A549 (cell line): Measurements from ENCODE around the gene LZTFL1. TPM values are rescaled to one million over a fixed set of nuclear protein-coding genes. Genes with fewer than 3 reads are reported as not detected.

Experiments
- ATAC-seq, 2 experiments: fragments of 200-7000 bp in 1 of 2; fragments of >200 bp in 1 of 2; cut with Nextera tagmentation in 1 of 2; cut with Tn5 transposase in 1 of 2; 3 replicates each; pipeline versions ENCODE4 v1.8.0 to v1.9.1; 2018 to 2020; ENCODE audit warnings: mild to moderate bottlenecking in 1 of 2, moderate library complexity in 1 of 2
- CTCF ChIA-PET: fragments of 300-600 bp; sonication (Branson Sonifier 250); formaldehyde crosslinking; extraction: SDS; loops from one replicate; lab custom pipeline; 2021; ENCODE audit warnings: antibody characterized with exemption, inconsistent platforms; lab: Yijun Ruan, JAX
- POLR2A ChIA-PET: fragments of 350-600 bp; formaldehyde crosslinking; extraction: SDS; loops from one replicate; lab custom pipeline; 2021; ENCODE audit warnings: antibody characterized with exemption, inconsistent platforms; lab: Yijun Ruan, JAX
- DNase-seq, 2 experiments: peaks; one replicate each; pipeline versions ENCODE4 v3.0.0 to v3.0.0-alpha.2; 2011 to 2016; ENCODE audit warnings: low read depth in 1 of 2, low spot score in 1 of 2
- FAIRE-seq: peaks from 2 replicates; lab custom pipeline; 2011; peaks lifted over from hg19 to GRCh38; lab: Jason Lieb, UNC
- H3K27ac ChIP-seq, 2 experiments: fragments of >200 bp; sonication (Bioruptor Twin); formaldehyde crosslinking; 3 replicates each; pipeline ENCODE4 v1.5.1; 2016 to 2017
- H3K4me1 ChIP-seq: fragments of >200 bp; sonication (Bioruptor Twin); formaldehyde crosslinking; 3 replicates; pipeline ENCODE4 v1.6.1; 2016
- H3K4me2 ChIP-seq: fragments of >200 bp; sonication (Bioruptor Twin); formaldehyde crosslinking; 3 replicates; pipeline ENCODE4 v1.6.1; 2016
- H3K4me3 ChIP-seq: fragments of >200 bp; sonication (Bioruptor Twin); formaldehyde crosslinking; 3 replicates; pipeline ENCODE4 v1.5.1; 2016
- H3K9me3 ChIP-seq: fragments of >200 bp; sonication (Bioruptor Twin); formaldehyde crosslinking; 3 replicates; pipeline ENCODE4 v1.6.1; 2016
- BHLHE40 ChIP-seq: IDR thresholded peaks from 2 replicates; pipeline ENCODE4 v1.6.1; 2012; ENCODE audit warnings: low read depth, low read length, inconsistent platforms
- CEBPB ChIP-seq, 2 experiments: fragments of >200 bp in 1 of 2; sonication (Bioruptor Twin) in 1 of 2; formaldehyde crosslinking in 1 of 2; IDR thresholded peaks; 2 replicates each; pipeline ENCODE4 v1.6.1; 2012 to 2016
- CHD2 ChIP-seq: fragments of 150-350 bp; IDR thresholded peaks from 2 replicates; pipeline ENCODE4 v1.6.1; 2014; ENCODE audit warnings: low read length; ENCODE audit not compliant: partially characterized antibody
- EHF ChIP-seq: fragments of 250-450 bp; sonication (Bioruptor Pico); IDR thresholded peaks from 2 replicates; pipeline ENCODE4 v1.5.0; 2020; ENCODE audit warnings: mild to moderate bottlenecking
- EP300 ChIP-seq, 2 experiments: fragments of >200 bp; sonication (Bioruptor Twin); formaldehyde crosslinking; IDR thresholded peaks; 2 replicates in 1 of 2; 3 replicates in 1 of 2; pipeline ENCODE4 v1.6.1; 2016 to 2017
- FOSB ChIP-seq: fragments of 250-450 bp; sonication (Bioruptor Pico); IDR thresholded peaks from 2 replicates; pipeline ENCODE4 v1.5.0; 2020; ENCODE audit warnings: mild to moderate bottlenecking, moderate library complexity
- FOXS1 ChIP-seq: fragments of 250-450 bp; sonication (Bioruptor Pico); IDR thresholded peaks from 2 replicates; pipeline ENCODE4 v1.5.0; 2020; ENCODE audit warnings: mild to moderate bottlenecking, moderate library complexity
- GATA3 ChIP-seq: IDR thresholded peaks from 2 replicates; pipeline ENCODE4 v1.6.1; 2012; ENCODE audit warnings: borderline replicate concordance
- HDAC2 ChIP-seq: fragments of 200-600 bp; sonication (generic); IDR thresholded peaks from 2 replicates; pipeline ENCODE4 v1.6.1; 2016
- HOXB13 ChIP-seq: fragments of 250-450 bp; sonication (Bioruptor Pico); IDR thresholded peaks from 2 replicates; pipeline ENCODE4 v1.5.0; 2020; ENCODE audit warnings: low read depth, mild to moderate bottlenecking, moderate library complexity
- KDM5A ChIP-seq: fragments of 200-600 bp; sonication (generic); IDR thresholded peaks from 2 replicates; pipeline ENCODE4 v1.6.1; 2016; ENCODE audit warnings: antibody characterized with exemption, mild to moderate bottlenecking
- MAFK ChIP-seq: fragments of 450-650 bp; IDR thresholded peaks from 2 replicates; pipeline ENCODE4 v1.6.1; 2014; ENCODE audit not compliant: partially characterized antibody
- MAZ ChIP-seq: fragments of 150-350 bp; IDR thresholded peaks from 2 replicates; pipeline ENCODE4 v1.6.1; 2014; ENCODE audit warnings: antibody characterized with exemption, low read depth, low read length, borderline replicate concordance
- NFE2L2 ChIP-seq: fragments of 150-350 bp; conservative IDR thresholded peaks from 2 replicates; pipeline ENCODE4 v1.6.1; 2014; ENCODE audit warnings: low read length
- NR3C1 ChIP-seq: fragments of >200 bp; sonication (Bioruptor Twin); formaldehyde crosslinking; IDR thresholded peaks from 3 replicates; pipeline ENCODE4 v1.6.1; 2017
- POLR2A ChIP-seq: IDR thresholded peaks from 2 replicates; pipeline ENCODE4 v1.6.1; 2012; ENCODE audit warnings: mild to moderate bottlenecking, low read length
- RAD21 ChIP-seq, 2 experiments: fragments of >200 bp in 1 of 2; sonication (Bioruptor Twin) in 1 of 2; formaldehyde crosslinking in 1 of 2; IDR thresholded peaks in 1 of 2; conservative IDR thresholded peaks in 1 of 2; 2 replicates in 1 of 2; 3 replicates in 1 of 2; pipeline ENCODE4 v1.6.1; 2012 to 2018; ENCODE audit warnings: inconsistent platforms in 1 of 2
- RARB ChIP-seq: fragments of 250-450 bp; sonication (Bioruptor Pico); IDR thresholded peaks from 2 replicates; pipeline ENCODE4 v1.8.0; 2021; ENCODE audit warnings: mild to moderate bottlenecking, moderate library complexity
- RFX5 ChIP-seq: fragments of 450-650 bp; IDR thresholded peaks from 2 replicates; pipeline ENCODE4 v1.7.1; 2014; ENCODE audit warnings: antibody characterized with exemption, mild to moderate bottlenecking, moderate library complexity
- RNF2 ChIP-seq: fragments of 200-600 bp; sonication (generic); IDR thresholded peaks from 2 replicates; pipeline ENCODE4 v1.6.1; 2016; ENCODE audit warnings: low read depth, mild to moderate bottlenecking, antibody characterized with exemption, moderate library complexity, borderline replicate concordance
- SREBF2 ChIP-seq: fragments of 450-650 bp; IDR thresholded peaks from 2 replicates; pipeline ENCODE4 v1.6.1; 2014; ENCODE audit warnings: mild to moderate bottlenecking, moderate library complexity
- TFCP2L1 ChIP-seq: fragments of 250-450 bp; sonication (Bioruptor Pico); IDR thresholded peaks from 2 replicates; pipeline ENCODE4 v1.5.0; 2021; ENCODE audit warnings: mild to moderate bottlenecking
- TP53 ChIP-seq: fragments of 250-450 bp; sonication (Bioruptor Pico); IDR thresholded peaks from 2 replicates; pipeline ENCODE4 v1.5.0; 2021; ENCODE audit warnings: mild to moderate bottlenecking, moderate library complexity
- ZNF302 ChIP-seq: fragments of 250-450 bp; sonication (Bioruptor Pico); IDR thresholded peaks from 2 replicates; pipeline ENCODE4 v1.9.0; 2021; ENCODE audit warnings: inconsistent platforms, mild to moderate bottlenecking, moderate library complexity
- ZSCAN20 ChIP-seq: fragments of 250-450 bp; sonication (Bioruptor Pico); IDR thresholded peaks from 2 replicates; pipeline ENCODE4 v1.8.0; 2022; ENCODE audit warnings: mild to moderate bottlenecking, moderate library complexity
- WGBS: methylation state at CpG from one replicate; pipeline ENCODE4 v1.1.6; 2017; ENCODE audit errors: missing lambda C conversion rate; 5-methylcytosine and 5-hydroxymethylcytosine counted together
- polyA plus RNA-seq, 4 experiments: library from polyadenylated mRNA; depleted of rRNA in 3 of 4; stranded (reverse); fragments of >200 nt; fragmentation: RNase III in 1 of 4; extraction: RNeasy Plus Mini Kit Qiagen cat#74134 plus additional on column Dnase treatment in 1 of 4; gene quantifications; 2 replicates in 3 of 4; 3 replicates in 1 of 4; pipeline ENCODE4 v1.2.3, GENCODE V29; 2011 to 2017
- TF ChIP-seq, protein P1 (sequence below): IDR thresholded peaks from 2 replicates; pipeline ENCODE4 v1.6.1; 2012
- TF ChIP-seq, protein P2 (sequence below): fragments of >200 bp; sonication (Bioruptor Twin); formaldehyde crosslinking; IDR thresholded peaks from 3 replicates; pipeline ENCODE4 v1.6.1; 2016
- TF ChIP-seq, protein P3 (sequence below): IDR thresholded peaks from 2 replicates; pipeline ENCODE4 v1.6.1; 2012; ENCODE audit warnings: low read depth, borderline replicate concordance
- TF ChIP-seq, protein P4 (sequence below): fragments of >200 bp; sonication (Bioruptor Twin); formaldehyde crosslinking; IDR thresholded peaks from 2 replicates; pipeline ENCODE4 v1.6.1; 2016
- TF ChIP-seq, protein P5 (sequence below): fragments of 250-450 bp; sonication (Bioruptor Pico); IDR thresholded peaks from 2 replicates; pipeline ENCODE4 v1.5.0; 2020; ENCODE audit warnings: low read depth, mild to moderate bottlenecking, moderate library complexity
- TF ChIP-seq, protein P6 (sequence below): fragments of 250-450 bp; sonication (Bioruptor Pico); IDR thresholded peaks from 2 replicates; pipeline ENCODE4 v1.5.0; 2021; ENCODE audit warnings: mild to moderate bottlenecking, moderate library complexity, borderline replicate concordance

Gene LZTFL1
- polyA plus RNA-seq, 2 of the 4 experiments (the other 2 are of a cell fraction) = 10.8 to 25.0 TPM

DNA sequence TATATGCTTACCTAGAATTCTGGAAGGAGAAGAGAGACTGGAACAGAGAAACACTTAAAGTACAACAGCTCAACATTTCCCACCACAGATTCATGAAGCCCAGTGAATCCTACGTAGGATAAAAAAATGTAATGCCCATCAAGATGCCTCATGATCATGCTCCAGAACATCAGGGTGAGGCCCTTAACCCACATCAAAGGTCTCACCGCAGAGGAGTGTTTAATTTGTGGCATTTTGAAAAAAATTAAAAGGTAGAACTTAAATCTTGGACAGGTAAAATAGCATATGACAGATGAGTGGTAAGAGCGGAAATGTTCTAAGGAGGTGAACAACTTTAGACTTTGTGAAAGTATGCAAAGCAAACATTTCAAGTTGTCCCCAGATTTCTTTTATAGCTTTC is 35.8 kb downstream of the LZTFL1 start:
- FAIRE-seq (no peak), ATAC-seq (no peak), DNase-seq (no peak)
- no peak overlapping the region for H3K27ac ChIP-seq
- no peak overlapping the region for H3K4me2 ChIP-seq
- no peak overlapping the region for H3K4me3 ChIP-seq
- no peaks in the 10 kb centered on the region for H3K4me1 ChIP-seq
- POLR2A ChIA-PET = no interaction called here
- WGBS = 88% methylated on average over 3 of the region's 3 CpGs
- H3K9me3 ChIP-seq = no peaks in the 10 kb centered on the region
- CTCF ChIA-PET = interaction anchor here (1.4 kb wide), 1 partner anchor 45 kb away, joined by 3 read pairs; no protein-coding TSS in a partner anchor
- no peak for TF ChIP-seq HOXB13 (CRISPR knock-in tag)
- TF ChIP-seq BHLHE40 = no peak
- no peak for TF ChIP-seq MAFK
- no peak for TF ChIP-seq ZNF302 (CRISPR knock-in tag)
- TF ChIP-seq HDAC2 = no peak
- no peak for TF ChIP-seq FOXS1 (CRISPR knock-in tag)
- no peak for TF ChIP-seq EP300 (IDR thresholded peaks at IDR 0.05)
- TF ChIP-seq, protein P1, sequence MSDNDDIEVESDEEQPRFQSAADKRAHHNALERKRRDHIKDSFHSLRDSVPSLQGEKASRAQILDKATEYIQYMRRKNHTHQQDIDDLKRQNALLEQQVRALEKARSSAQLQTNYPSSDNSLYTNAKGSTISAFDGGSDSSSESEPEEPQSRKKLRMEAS = no peak
- no peak for TF ChIP-seq RAD21 (conservative IDR thresholded peaks at IDR 0.05 in 1 of 2, IDR thresholded peaks at IDR 0.05 in 1 of 2)
- no peak for TF ChIP-seq NR3C1
- no peak for TF ChIP-seq POLR2A
- TF ChIP-seq GATA3 = no peak
- no peak for TF ChIP-seq SREBF2
- no peak for TF ChIP-seq RARB

DNA sequence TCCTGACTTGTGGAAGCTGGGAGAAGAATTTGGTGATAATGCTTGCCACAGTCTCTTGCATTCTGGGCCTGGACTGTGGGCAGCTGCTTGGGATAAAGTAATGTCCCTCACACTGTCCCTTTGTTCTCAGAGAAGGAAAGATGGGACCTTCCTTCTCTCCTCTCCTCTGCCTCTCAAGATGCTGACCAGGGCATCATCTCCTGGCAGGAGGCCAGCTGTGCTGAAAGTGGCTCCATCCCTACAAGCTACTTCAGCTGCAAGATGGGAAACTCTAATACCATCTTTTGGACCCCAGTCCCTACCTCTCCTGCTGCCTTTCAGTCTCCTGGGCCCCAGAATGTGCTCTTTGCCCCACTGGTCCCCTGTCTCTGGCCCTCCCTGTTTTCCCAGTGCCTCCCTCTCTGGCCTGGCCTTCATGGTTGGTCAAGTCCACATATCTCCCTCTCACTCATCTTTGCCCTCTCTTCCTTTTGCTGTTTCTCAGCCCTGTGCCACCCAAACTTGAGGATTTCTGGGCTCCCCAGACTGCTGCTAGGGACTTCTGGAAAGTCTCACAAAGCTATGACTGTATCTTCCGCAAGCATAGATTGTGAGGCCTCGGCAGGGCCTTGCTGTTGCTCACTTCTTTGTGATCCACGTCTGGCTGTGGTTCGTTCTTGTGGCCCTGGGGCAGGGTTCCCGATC is 38.5 kb downstream of the LZTFL1 start:
- TF ChIP-seq, protein P1 = no peak
- TF ChIP-seq, protein P2, sequence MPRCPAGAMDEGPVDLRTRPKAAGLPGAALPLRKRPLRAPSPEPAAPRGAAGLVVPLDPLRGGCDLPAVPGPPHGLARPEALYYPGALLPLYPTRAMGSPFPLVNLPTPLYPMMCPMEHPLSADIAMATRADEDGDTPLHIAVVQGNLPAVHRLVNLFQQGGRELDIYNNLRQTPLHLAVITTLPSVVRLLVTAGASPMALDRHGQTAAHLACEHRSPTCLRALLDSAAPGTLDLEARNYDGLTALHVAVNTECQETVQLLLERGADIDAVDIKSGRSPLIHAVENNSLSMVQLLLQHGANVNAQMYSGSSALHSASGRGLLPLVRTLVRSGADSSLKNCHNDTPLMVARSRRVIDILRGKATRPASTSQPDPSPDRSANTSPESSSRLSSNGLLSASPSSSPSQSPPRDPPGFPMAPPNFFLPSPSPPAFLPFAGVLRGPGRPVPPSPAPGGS = no peak
- TF ChIP-seq FOSB (CRISPR knock-in tag) (no peak), RNF2 (no peak), TFCP2L1 (no peak), KDM5A (no peak), EP300 (IDR thresholded peaks at IDR 0.05) (no peak), GATA3 (no peak), NFE2L2 (no peak)
- TF ChIP-seq, protein P3, sequence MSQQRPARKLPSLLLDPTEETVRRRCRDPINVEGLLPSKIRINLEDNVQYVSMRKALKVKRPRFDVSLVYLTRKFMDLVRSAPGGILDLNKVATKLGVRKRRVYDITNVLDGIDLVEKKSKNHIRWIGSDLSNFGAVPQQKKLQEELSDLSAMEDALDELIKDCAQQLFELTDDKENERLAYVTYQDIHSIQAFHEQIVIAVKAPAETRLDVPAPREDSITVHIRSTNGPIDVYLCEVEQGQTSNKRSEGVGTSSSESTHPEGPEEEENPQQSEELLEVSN = no peak
- ChIA-PET POLR2A (no interaction called here), CTCF (interaction anchor here (2.3 kb wide), 1 partner anchor 43 kb away, joined by 5 read pairs; no protein-coding TSS in a partner anchor)
- FAIRE-seq = no peak
- DNase-seq = no peak
- Histone ChIP-seq H3K4me1 (no peaks in the 10 kb centered on the region), H3K27ac (no peak overlapping the region), H3K4me3 (no peak overlapping the region), H3K4me2 (no peak overlapping the region), H3K9me3 (no peaks in the 10 kb centered on the region)
- WGBS = 71% methylated on average over 5 of the region's 5 CpGs
- no peak for ATAC-seq

DNA sequence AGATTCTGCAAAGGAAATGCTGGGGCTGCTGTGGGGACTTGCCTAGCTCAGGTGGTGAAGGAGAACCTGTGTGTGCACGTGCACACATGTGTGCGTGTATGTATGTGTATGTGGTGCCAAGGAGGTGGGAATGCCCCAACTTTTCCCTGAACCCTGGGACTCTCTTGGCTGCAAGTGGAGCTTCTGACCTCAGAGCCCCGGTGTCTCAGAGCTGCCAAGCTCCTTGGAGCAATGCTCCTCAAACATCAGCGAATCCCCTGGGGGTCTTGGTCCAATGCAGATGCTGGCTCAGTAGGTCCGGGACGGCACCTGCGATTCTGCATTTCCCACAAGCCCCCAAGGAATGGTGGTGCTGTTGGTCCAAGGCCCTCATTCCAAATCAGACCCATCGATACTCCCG is 39.8 kb downstream of the LZTFL1 start:
- DNase-seq (no peak), FAIRE-seq (no peak), ATAC-seq (no peak)
- Histone ChIP-seq H3K9me3 (no peaks in the 10 kb centered on the region), H3K4me1 (no peaks in the 10 kb centered on the region), H3K27ac (no peak overlapping the region), H3K4me2 (no peak overlapping the region), H3K4me3 (no peak overlapping the region)
- ChIA-PET CTCF (interaction anchor here (1.0 to 2.3 kb wide), 4 partner anchors 12 to 42 kb away, joined by 3 to 5 read pairs (median 4); partner anchors contain the start of gene LZTFL1), POLR2A (no interaction called here)
- WGBS = 70% methylated on average over 9 of the region's 9 CpGs
- no peak for TF ChIP-seq EHF (CRISPR knock-in tag)
- TF ChIP-seq RFX5 = no peak
- TF ChIP-seq HOXB13 (CRISPR knock-in tag) = no peak
- TF ChIP-seq, protein P4, sequence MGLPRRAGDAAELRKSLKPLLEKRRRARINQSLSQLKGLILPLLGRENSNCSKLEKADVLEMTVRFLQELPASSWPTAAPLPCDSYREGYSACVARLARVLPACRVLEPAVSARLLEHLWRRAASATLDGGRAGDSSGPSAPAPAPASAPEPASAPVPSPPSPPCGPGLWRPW = no peak
- TF ChIP-seq MAZ = no peak
- no peak for TF ChIP-seq ZNF302 (CRISPR knock-in tag)
- no peak for TF ChIP-seq CEBPB (IDR thresholded peaks at IDR 0.05)
- TF ChIP-seq RARB = no peak
- TF ChIP-seq CHD2 = no peak
- TF ChIP-seq, protein P5, sequence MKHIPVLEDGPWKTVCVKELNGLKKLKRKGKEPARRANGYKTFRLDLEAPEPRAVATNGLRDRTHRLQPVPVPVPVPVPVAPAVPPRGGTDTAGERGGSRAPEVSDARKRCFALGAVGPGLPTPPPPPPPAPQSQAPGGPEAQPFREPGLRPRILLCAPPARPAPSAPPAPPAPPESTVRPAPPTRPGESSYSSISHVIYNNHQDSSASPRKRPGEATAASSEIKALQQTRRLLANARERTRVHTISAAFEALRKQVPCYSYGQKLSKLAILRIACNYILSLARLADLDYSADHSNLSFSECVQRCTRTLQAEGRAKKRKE = no peak
- TF ChIP-seq ZSCAN20 (CRISPR knock-in tag) = no peak
- TF ChIP-seq, protein P6, sequence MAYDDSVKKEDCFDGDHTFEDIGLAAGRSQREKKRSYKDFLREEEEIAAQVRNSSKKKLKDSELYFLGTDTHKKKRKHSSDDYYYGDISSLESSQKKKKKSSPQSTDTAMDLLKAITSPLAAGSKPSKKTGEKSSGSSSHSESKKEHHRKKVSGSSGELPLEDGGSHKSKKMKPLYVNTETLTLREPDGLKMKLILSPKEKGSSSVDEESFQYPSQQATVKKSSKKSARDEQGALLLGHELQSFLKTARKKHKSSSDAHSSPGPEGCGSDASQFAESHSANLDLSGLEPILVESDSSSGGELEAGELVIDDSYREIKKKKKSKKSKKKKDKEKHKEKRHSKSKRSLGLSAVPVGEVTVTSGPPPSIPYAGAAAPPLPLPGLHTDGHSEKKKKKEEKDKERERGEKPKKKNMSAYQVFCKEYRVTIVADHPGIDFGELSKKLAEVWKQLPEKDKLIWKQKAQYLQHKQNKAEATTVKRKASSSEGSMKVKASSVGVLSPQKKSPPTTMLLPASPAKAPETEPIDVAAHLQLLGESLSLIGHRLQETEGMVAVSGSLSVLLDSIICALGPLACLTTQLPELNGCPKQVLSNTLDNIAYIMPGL = no peak
- no peak for TF ChIP-seq RNF2
- TF ChIP-seq FOXS1 (CRISPR knock-in tag) = no peak
- TF ChIP-seq TP53 = no peak
- no peak for TF ChIP-seq MAFK
